HCEC 1CT (cell line): ENCODE measurements around the gene PLSCR5.

ENCODE experiments used
- DNase-seq: peaks from one replicate; pipeline ENCODE4 v3.0.0-alpha.2; 2017

PLSCR5 gene

GRCh38 chr3:146543461-146544001 is 61.6 kb downstream of the PLSCR5 start:
- peak; percentile 35 for DNase-seq

- no peak for DNase-seq
Observed at GRCh38 chr3:146542978-146543377, 62.2 kb downstream of the PLSCR5 start.

GRCh38 chr3:146542179-146542578 is 63.0 kb downstream of the PLSCR5 start:
- DNase-seq, result peak; percentile 67

DNA sequence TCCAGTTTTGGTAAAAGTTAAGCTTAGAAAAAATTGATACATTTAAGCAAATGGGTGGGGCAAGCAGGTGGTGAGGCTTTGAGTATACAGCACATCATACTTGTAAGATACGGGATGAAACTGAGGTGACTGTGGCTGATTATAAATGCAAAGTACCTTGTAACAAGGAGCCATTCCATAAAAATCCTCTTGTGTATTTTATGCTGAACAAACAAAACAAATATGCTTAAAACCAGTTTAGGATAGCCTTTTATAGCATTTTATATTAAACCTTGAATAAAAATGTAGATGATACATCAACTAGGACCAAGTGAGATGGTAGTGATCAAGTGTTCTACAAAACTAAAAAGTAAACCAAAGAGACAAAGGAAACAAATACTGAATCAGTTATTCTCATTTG is 64.2 kb downstream of the PLSCR5 start:
- DNase-seq, result no peak

DNA sequence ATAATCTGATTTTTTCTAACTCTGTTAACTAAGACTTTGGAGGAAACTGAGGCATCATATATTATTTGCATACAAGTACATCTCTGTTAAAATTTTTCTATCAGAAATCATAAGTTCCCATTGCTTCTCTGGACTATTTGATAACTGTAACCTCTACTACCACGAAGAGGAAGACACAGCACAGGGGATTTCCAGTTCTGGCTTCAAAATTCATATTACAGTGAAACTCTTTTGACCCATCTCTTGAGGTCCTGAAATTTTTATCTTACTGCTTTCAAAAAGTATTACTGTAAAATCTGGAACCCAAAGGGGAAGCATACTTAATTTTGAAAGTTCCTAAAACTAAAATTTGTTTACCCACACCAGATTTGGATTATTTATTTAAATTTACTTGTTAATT is 64.9 kb downstream of the PLSCR5 start:
- no peak for DNase-seq

GRCh38 chr3:146539315-146539714 is 65.8 kb downstream of the PLSCR5 start:
- no peak for DNase-seq

DNA sequence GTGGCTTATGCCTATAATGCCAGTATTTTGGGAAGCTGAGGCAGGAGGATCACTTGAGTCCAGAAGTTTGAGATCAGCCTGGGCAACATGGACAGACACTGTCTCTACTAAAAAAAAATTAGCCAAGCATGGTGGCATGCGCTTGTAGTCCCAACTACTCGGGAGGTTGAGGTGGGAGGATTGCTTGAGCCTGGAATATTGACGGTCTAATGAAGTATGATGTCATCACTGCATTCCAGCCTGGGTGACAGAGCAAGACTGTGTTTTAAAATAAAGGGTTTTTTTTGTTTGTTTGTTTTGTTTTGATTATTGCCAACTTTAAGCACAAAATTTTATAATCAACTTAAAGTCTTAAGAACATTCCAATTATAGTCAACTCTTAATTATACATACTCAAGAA is 67.5 kb downstream of the PLSCR5 start:
- no peak for DNase-seq

DNA sequence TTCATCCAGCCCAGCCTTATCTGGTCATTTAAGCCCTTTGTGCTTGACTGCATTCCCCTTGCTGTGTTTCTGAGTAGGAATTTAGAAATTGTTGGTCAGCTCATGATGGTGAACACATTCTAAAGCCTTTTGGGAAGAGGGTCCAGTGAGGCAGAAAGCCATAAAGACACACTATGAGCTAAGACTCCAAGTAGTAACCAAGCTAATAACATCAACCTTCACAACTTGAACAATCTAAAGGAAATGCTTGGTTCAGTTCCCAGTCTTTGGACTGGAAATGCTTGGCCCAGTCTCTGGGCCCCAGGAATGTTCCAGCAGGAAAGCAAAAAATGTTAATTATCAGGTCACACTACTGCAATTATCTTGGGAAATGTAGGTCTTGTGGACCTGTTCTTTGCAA is 68.5 kb downstream of the PLSCR5 start:
- no peak for DNase-seq
